ACC112 (cell line): ENCODE results near the gene ARFIP2.

Source experiments
- H2AFZ ChIP-seq: fragments of 200-600 bp; sonication (generic); one replicate; pipeline ENCODE4 v1.6.0; 2017; ENCODE audit warnings: antibody characterized with exemption, low read length; ENCODE audit not compliant: unreplicated experiment
- H3K27ac ChIP-seq: fragments of 200-600 bp; sonication (generic); 2 replicates; pipeline ENCODE4 v1.5.1; 2014; ENCODE audit warnings: low read depth, mild to moderate bottlenecking, antibody characterized with exemption, low read length, moderate library complexity
- H3K27me3 ChIP-seq: fragments of 200-600 bp; sonication (generic); 2 replicates; pipeline ENCODE4 v1.6.1; 2014; ENCODE audit warnings: mild to moderate bottlenecking, antibody characterized with exemption, low read length, moderate library complexity, mixed read lengths; ENCODE audit not compliant: insufficient read depth
- H3K36me3 ChIP-seq: fragments of 200-600 bp; sonication (generic); 2 replicates; pipeline ENCODE4 v1.6.1; 2016; ENCODE audit warnings: mild to moderate bottlenecking, antibody characterized with exemption, low read length, moderate library complexity, mixed read lengths; ENCODE audit not compliant: insufficient read depth
- H3K4me1 ChIP-seq: fragments of 200-600 bp; sonication (generic); one replicate; pipeline ENCODE4 v1.6.1; 2016; ENCODE audit warnings: low read length, mixed read lengths; ENCODE audit not compliant: insufficient read depth, unreplicated experiment, control insufficient read depth
- H3K4me3 ChIP-seq: fragments of 200-600 bp; sonication (generic); 2 replicates; pipeline ENCODE4 v1.5.1; 2014; ENCODE audit warnings: mild to moderate bottlenecking, low read depth, low read length
- H3K79me2 ChIP-seq: fragments of 200-600 bp; sonication (generic); one replicate; pipeline ENCODE4 v1.6.0; 2016; ENCODE audit warnings: low read length; ENCODE audit not compliant: control insufficient read depth, unreplicated experiment, insufficient read depth

ARFIP2 gene

GRCh38 chr11:6502382-6502781 lies 21.3 kb upstream of the ARFIP2 start:
- Histone ChIP-seq H2AFZ (no peak overlapping the region), H3K79me2 (no peaks in the 10 kb centered on the region), H3K4me3 (no peak overlapping the region), H3K27ac (no peak overlapping the region), H3K4me1 (peaks cover 10% of the 10 kb centered on the region), H3K36me3 (0 out of 2 replicates have a peak, but pooled peaks cover 3% of the 10 kb centered on the region), H3K27me3 (no peaks in the 10 kb centered on the region)

GRCh38 chr11:6498544-6498943 lies 17.4 kb upstream of the ARFIP2 start:
- Histone ChIP-seq H3K79me2 (no peaks in the 10 kb centered on the region), H3K4me3 (no peak overlapping the region), H2AFZ (no peak overlapping the region), H3K4me1 (peaks cover 8% of the 10 kb centered on the region), H3K27me3 (no peaks in the 10 kb centered on the region), H3K27ac (no peak overlapping the region), H3K36me3 (0 out of 2 replicates have a peak, but pooled peaks cover 7% of the 10 kb centered on the region)

GRCh38 chr11:6498121-6498520 lies 17.0 kb upstream of the ARFIP2 start:
- Histone ChIP-seq H3K4me3 (no peak overlapping the region), H3K4me1 (peaks cover 6% of the 10 kb centered on the region), H2AFZ (no peak overlapping the region), H3K79me2 (no peaks in the 10 kb centered on the region), H3K27me3 (no peaks in the 10 kb centered on the region), H3K27ac (no peak overlapping the region), H3K36me3 (0 out of 2 replicates have a peak, but pooled peaks cover 5% of the 10 kb centered on the region)

GRCh38 chr11:6497069-6497839 lies 16.1 kb upstream of the ARFIP2 start, which contains the start of gene DNHD1:
Gene DNHD1, plus strand, starts transcription at chr11:6497280. Its CDS starts 936 bp downstream, at chr11:6498216.
- Histone ChIP-seq H3K36me3 (0 out of 2 replicates have a peak, but pooled peaks cover 3% of the 10 kb centered on the region), H3K27me3 (no peaks in the 10 kb centered on the region), H3K79me2 (no peaks in the 10 kb centered on the region), H2AFZ (no peak within 1 kb of the TSS), H3K27ac (no peak within 1 kb of the TSS), H3K4me3 (no peak within 1 kb of the TSS), H3K4me1 (peaks cover 6% of the 10 kb centered on the region)

- Histone ChIP-seq H3K27me3 (no peaks in the 10 kb centered on the region), H3K79me2 (peaks cover 3% of the 10 kb centered on the region), H3K27ac (no peak overlapping the region), H2AFZ (no peak overlapping the region), H3K4me1 (no peaks in the 10 kb centered on the region), H3K4me3 (no peak overlapping the region), H3K36me3 (peaks cover 25% of the 10 kb centered on the region)
These were observed 8.2 kb upstream of the ARFIP2 start for GRCh38 chr11:6489306-6489705.

GRCh38 chr11:6488821-6489220 lies 7.7 kb upstream of the ARFIP2 start:
- no peaks in the 10 kb centered on the region for H3K4me1 ChIP-seq
- H3K4me3 ChIP-seq = no peak overlapping the region
- H3K79me2 ChIP-seq = peaks cover 6% of the 10 kb centered on the region
- no peak overlapping the region for H2AFZ ChIP-seq
- no peaks in the 10 kb centered on the region for H3K27me3 ChIP-seq
- H3K36me3 ChIP-seq = peaks cover 26% of the 10 kb centered on the region
- no peak overlapping the region for H3K27ac ChIP-seq

GRCh38 chr11:6488342-6488741 lies 7.2 kb upstream of the ARFIP2 start:
- Histone ChIP-seq H3K27ac (no peak overlapping the region), H2AFZ (no peak overlapping the region), H3K27me3 (no peaks in the 10 kb centered on the region), H3K4me1 (peaks cover 1% of the 10 kb centered on the region), H3K4me3 (no peak overlapping the region), H3K36me3 (peaks cover 30% of the 10 kb centered on the region), H3K79me2 (peaks cover 11% of the 10 kb centered on the region)

GRCh38 chr11:6486938-6487337 lies 5.8 kb upstream of the ARFIP2 start:
- Histone ChIP-seq H3K27me3 (no peaks in the 10 kb centered on the region), H3K36me3 (peaks cover 45% of the 10 kb centered on the region), H3K79me2 (peaks cover 25% of the 10 kb centered on the region), H3K27ac (no peak overlapping the region), H3K4me1 (peaks cover 13% of the 10 kb centered on the region), H2AFZ (no peak overlapping the region), H3K4me3 (no peak overlapping the region)

GRCh38 chr11:6486256-6486655 lies 5.1 kb upstream of the ARFIP2 start:
- peaks cover 13% of the 10 kb centered on the region for H3K4me1 ChIP-seq
- peaks cover 45% of the 10 kb centered on the region for H3K36me3 ChIP-seq
- H3K4me3 ChIP-seq = no peak overlapping the region
- H3K27me3 ChIP-seq = no peaks in the 10 kb centered on the region
- H2AFZ ChIP-seq = no peak overlapping the region
- peaks cover 31% of the 10 kb centered on the region for H3K79me2 ChIP-seq
- no peak overlapping the region for H3K27ac ChIP-seq

- Histone ChIP-seq H3K36me3 (peaks cover 45% of the 10 kb centered on the region), H3K27me3 (no peaks in the 10 kb centered on the region), H3K27ac (no peak overlapping the region), H3K4me1 (peaks cover 13% of the 10 kb centered on the region), H3K4me3 (no peak overlapping the region), H3K79me2 (peaks cover 36% of the 10 kb centered on the region), H2AFZ (no peak overlapping the region)
These were observed 4.5 kb upstream of the ARFIP2 start for GRCh38 chr11:6485661-6486060.

GRCh38 chr11:6483015-6483414 lies 1.9 kb upstream of the ARFIP2 start:
- H3K27ac ChIP-seq = no peak overlapping the region
- peaks cover 51% of the 10 kb centered on the region for H3K79me2 ChIP-seq
- H2AFZ ChIP-seq = no peak overlapping the region
- H3K36me3 ChIP-seq = peaks cover 43% of the 10 kb centered on the region
- H3K4me1 ChIP-seq = peaks cover 27% of the 10 kb centered on the region
- H3K27me3 ChIP-seq = no peaks in the 10 kb centered on the region
- peak overlapping the region; percentile 98 for H3K4me3 ChIP-seq
